Loucy (cell line): ENCODE results near the gene PLXNB3.

Experiments used
- H2AFZ ChIP-seq: fragments of 200-600 bp; sonication (generic); 2 replicates; pipeline ENCODE4 v1.6.0; 2016; ENCODE audit warnings: antibody characterized with exemption, mild to moderate bottlenecking, low read length, moderate library complexity
- H3F3A ChIP-seq: fragments of 200-600 bp; 2 replicates; pipeline ENCODE4 v1.6.0; 2016; ENCODE audit warnings: antibody characterized with exemption, low read depth, mild to moderate bottlenecking
- H3K27me3 ChIP-seq: fragments of 200-600 bp; sonication (generic); 2 replicates; pipeline ENCODE4 v1.6.1; 2014; ENCODE audit warnings: low read length, mild to moderate bottlenecking; ENCODE audit not compliant: insufficient read depth, poor library complexity, severe bottlenecking
- H3K36me3 ChIP-seq: fragments of 200-600 bp; sonication (generic); 2 replicates; pipeline ENCODE4 v1.6.1; 2016; ENCODE audit warnings: low read length; ENCODE audit not compliant: insufficient read depth
- H3K4me1 ChIP-seq: fragments of 200-600 bp; sonication (generic); 2 replicates; pipeline ENCODE4 v1.5.1; 2014; ENCODE audit warnings: low read length, mild to moderate bottlenecking; ENCODE audit not compliant: insufficient read depth, poor library complexity, severe bottlenecking
- H3K4me2 ChIP-seq: fragments of 200-600 bp; sonication (generic); 2 replicates; pipeline ENCODE4 v1.6.0; 2014; ENCODE audit warnings: antibody characterized with exemption, low read length, low read depth, mild to moderate bottlenecking; ENCODE audit not compliant: poor library complexity, severe bottlenecking
- H3K4me3 ChIP-seq: fragments of 200-600 bp; sonication (generic); 2 replicates; pipeline ENCODE4 v1.5.1; 2014; ENCODE audit warnings: low read length, mild to moderate bottlenecking, mixed read lengths; ENCODE audit not compliant: poor library complexity, severe bottlenecking
- H3K79me2 ChIP-seq: fragments of 200-600 bp; sonication (generic); 2 replicates; pipeline ENCODE4 v1.6.1; 2014; ENCODE audit warnings: low read length; ENCODE audit not compliant: insufficient read depth
- H3K9ac ChIP-seq: fragments of 200-600 bp; sonication (generic); 2 replicates; pipeline ENCODE4 v1.6.0; 2014; ENCODE audit warnings: mild to moderate bottlenecking, low read depth, low read length, moderate library complexity; ENCODE audit not compliant: poor library complexity, severe bottlenecking
- H3K9me2 ChIP-seq: fragments of 200-600 bp; sonication (generic); replicated peaks from 2 replicates; pipeline ENCODE4 v1.6.1; 2016; ENCODE audit warnings: low read depth, low read length, mixed read lengths
- H3K9me3 ChIP-seq: fragments of 200-600 bp; sonication (generic); 2 replicates; pipeline ENCODE4 v1.6.1; 2014; ENCODE audit warnings: mild to moderate bottlenecking, antibody characterized with exemption, low read length, low read depth; ENCODE audit not compliant: insufficient read depth
- H4K20me1 ChIP-seq: fragments of 200-600 bp; sonication (generic); 2 replicates; pipeline ENCODE4 v1.6.0; 2014; ENCODE audit warnings: antibody characterized with exemption, low read length, mild to moderate bottlenecking; ENCODE audit not compliant: insufficient read depth, poor library complexity, severe bottlenecking
- EZH2phosphoT487 ChIP-seq: fragments of 200-600 bp; IDR thresholded peaks from 2 replicates; pipeline ENCODE4 v1.6.1; 2018; ENCODE audit warnings: antibody characterized with exemption, mild to moderate bottlenecking, moderate library complexity, borderline replicate concordance
- TF ChIP-seq, protein P1 (sequence below): fragments of 200-600 bp; sonication (generic); conservative IDR thresholded peaks from 2 replicates; pipeline ENCODE4 v1.5.1; 2014; ENCODE audit warnings: mild to moderate bottlenecking, antibody characterized with exemption, low read length

Gene PLXNB3

DNA sequence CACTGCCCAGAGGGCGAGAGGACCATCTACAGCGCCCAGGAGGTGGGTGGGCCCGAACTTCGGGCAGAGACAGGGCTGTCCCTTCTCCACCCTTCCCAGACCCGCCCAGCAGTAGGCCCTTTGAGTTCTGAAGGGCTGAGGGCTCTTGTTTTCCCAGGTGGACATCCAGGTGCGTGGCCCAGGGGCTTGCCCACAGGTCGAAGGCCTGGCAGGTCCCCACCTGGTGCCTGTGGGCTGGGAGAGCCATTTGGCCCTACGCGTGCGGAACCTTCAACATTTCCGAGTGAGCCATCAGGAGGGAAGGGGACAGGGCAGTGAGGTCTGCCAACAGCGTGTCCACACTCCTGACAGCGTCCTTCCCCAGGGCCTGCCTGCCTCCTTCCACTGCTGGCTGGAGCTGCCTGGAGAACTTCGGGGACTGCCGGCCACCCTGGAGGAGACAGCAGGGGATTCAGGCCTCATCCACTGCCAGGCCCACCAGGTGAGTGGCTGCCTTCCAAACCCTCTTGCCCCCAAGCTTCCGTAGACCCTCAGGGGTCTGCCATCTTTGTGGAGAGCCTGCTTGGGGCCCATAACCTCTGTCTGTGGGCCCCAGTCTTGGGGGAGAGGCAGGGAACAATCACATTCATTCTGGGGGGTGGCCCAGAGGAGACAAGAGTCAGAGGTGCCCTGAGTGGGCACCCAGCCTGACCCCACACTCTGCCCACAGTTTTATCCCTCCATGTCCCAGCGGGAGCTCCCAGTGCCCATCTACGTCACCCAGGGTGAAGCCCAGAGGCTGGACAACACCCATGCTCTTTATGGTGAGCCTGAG lies 6.8 kb downstream of the PLXNB3 start:
- Histone ChIP-seq H4K20me1 (no peaks in the 10 kb centered on the region), H2AFZ (no peak overlapping the region), H3F3A (no peaks in the 10 kb centered on the region), H3K27me3 (no peaks in the 10 kb centered on the region), H3K9ac (no peak overlapping the region), H3K4me1 (peaks cover 4% of the 10 kb centered on the region), H3K9me3 (no peaks in the 10 kb centered on the region), H3K9me2 (no peaks in the 10 kb centered on the region), H3K4me2 (no peak overlapping the region), H3K36me3 (no peaks in the 10 kb centered on the region), H3K4me3 (no peak overlapping the region), H3K79me2 (no peaks in the 10 kb centered on the region)
- no peak for TF ChIP-seq EZH2phosphoT487
- TF ChIP-seq, protein P1, sequence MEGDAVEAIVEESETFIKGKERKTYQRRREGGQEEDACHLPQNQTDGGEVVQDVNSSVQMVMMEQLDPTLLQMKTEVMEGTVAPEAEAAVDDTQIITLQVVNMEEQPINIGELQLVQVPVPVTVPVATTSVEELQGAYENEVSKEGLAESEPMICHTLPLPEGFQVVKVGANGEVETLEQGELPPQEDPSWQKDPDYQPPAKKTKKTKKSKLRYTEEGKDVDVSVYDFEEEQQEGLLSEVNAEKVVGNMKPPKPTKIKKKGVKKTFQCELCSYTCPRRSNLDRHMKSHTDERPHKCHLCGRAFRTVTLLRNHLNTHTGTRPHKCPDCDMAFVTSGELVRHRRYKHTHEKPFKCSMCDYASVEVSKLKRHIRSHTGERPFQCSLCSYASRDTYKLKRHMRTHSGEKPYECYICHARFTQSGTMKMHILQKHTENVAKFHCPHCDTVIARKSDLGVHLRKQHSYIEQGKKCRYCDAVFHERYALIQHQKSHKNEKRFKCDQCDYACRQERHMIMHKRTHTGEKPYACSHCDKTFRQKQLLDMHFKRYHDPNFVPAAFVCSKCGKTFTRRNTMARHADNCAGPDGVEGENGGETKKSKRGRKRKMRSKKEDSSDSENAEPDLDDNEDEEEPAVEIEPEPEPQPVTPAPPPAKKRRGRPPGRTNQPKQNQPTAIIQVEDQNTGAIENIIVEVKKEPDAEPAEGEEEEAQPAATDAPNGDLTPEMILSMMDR = no peak

DNA sequence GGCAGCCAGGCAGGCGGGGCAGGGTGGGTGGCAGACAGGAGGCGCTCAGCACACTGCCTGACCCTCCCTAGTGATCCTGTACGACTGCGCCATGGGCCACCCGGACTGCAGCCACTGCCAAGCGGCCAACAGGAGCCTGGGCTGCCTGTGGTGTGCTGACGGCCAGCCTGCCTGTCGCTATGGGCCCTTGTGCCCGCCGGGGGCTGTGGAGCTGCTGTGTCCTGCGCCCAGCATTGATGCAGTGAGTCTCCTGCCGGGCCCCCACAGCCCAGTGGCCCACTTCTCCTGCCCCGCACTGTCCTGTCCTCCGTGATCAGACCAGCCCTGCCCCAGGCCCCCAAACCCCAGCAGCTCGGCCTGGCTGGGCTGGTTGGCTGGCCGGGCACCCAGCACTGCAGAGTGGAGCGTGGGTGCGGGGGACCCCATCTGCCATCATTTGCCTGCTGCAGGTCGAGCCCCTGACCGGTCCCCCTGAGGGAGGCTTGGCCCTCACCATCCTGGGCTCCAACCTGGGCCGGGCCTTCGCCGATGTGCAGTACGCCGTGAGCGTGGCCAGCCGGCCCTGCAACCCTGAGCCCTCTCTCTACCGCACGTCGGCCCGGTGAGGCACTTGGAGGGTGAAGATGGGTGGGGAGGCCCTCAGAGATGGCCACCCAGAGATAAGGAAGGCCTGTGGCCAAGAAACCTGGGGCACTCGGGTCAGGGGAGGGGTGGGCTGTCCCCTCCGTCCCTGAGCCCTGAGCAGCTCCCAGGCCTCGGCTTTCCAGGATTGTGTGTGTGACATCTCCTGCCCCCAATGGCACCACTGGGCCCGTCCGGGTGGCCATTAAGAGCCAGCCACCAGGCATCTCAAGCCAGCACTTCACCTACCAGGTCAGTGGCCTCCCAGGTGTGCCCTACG lies 7.6 kb downstream of the PLXNB3 start:
- Histone ChIP-seq H3K9me2 (no peaks in the 10 kb centered on the region), H3K9me3 (no peaks in the 10 kb centered on the region), H3F3A (no peaks in the 10 kb centered on the region), H4K20me1 (no peaks in the 10 kb centered on the region), H3K36me3 (no peaks in the 10 kb centered on the region), H2AFZ (no peak overlapping the region), H3K4me1 (peaks cover 2% of the 10 kb centered on the region), H3K9ac (no peak overlapping the region), H3K4me2 (no peak overlapping the region), H3K4me3 (no peak overlapping the region), H3K79me2 (no peaks in the 10 kb centered on the region), H3K27me3 (no peaks in the 10 kb centered on the region)
- TF ChIP-seq, protein P1 = no peak

DNA sequence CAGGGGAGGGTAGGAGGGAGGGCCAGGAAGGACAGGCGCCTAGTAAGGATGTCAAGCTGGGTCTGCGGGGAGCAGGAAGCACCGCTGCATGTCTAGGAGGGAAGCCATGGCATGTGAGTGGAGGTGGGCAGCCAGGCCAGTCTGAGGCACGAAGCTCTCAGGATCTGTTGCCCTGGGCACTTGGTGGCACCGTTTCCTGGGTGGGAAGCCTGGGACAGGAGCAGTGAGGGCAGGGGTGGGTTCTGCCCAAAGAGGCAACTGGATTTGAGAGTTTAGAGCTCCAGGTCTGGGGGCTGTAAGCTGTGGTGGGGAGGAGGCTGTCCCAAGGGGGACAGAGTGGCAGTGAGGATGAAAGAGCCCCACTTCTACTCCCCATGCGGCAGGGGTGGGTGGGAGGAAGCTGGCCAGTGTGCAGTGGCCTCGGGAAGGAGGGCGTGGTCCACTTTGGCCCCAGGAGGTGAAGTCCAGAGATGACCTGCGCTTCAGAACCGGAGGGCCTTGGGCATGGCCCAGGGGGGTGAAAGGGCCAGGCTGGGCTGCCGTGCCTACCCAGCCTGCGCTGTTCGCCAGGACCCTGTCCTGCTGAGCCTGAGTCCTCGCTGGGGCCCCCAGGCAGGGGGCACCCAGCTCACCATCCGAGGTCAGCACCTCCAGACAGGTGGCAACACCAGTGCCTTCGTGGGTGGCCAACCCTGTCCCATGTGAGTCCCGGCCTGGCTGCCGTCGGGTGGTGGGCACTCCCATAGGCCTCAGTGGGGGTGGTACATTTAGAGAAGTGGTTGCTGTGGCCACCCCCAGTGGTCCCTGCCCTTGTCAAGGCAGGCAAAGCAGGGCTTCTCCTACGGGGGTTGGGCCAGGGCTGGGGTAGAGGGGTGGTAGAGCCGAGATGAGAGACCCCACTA lies 8.5 kb downstream of the PLXNB3 start:
- H3K4me1 ChIP-seq = no peaks in the 10 kb centered on the region

More for the DNA sequence above, 8.5 kb downstream of the PLXNB3 start:
- H3K79me2 ChIP-seq = no peaks in the 10 kb centered on the region
- no peak for TF ChIP-seq EZH2phosphoT487
- TF ChIP-seq, protein P1 = no peak
- H4K20me1 ChIP-seq = no peaks in the 10 kb centered on the region
- no peaks in the 10 kb centered on the region for H3F3A ChIP-seq
- no peak overlapping the region for H3K9ac ChIP-seq
- no peaks in the 10 kb centered on the region for H3K36me3 ChIP-seq
- H3K9me2 ChIP-seq = no peaks in the 10 kb centered on the region
- no peaks in the 10 kb centered on the region for H3K9me3 ChIP-seq
- no peaks in the 10 kb centered on the region for H3K27me3 ChIP-seq
- H3K4me3 ChIP-seq = no peak overlapping the region
- H2AFZ ChIP-seq = no peak overlapping the region
- H3K4me2 ChIP-seq = no peak overlapping the region
